Islet precursor cell (in vitro differentiated cells): ENCODE data around the gene ZNF778.
"Not testable (repeated sequence)": the region's sequence is repeated elsewhere in the genome, so short reads cannot be mapped to it uniquely, and the experiment has no call there.

Source experiments
- DNase-seq: peaks from one replicate; pipeline ENCODE4 v3.0.0-alpha.2; 2018

ZNF778 gene

GRCh38 chr16:89257757-89258465, 40.4 kb downstream of the ZNF778 start:
- no peak for DNase-seq

- DNase-seq = not testable (repeated sequence)
These were observed 42.4 kb downstream of the ZNF778 start for GRCh38 chr16:89259901-89260300.

- no peak for DNase-seq
These were observed 44.4 kb downstream of the ZNF778 start for GRCh38 chr16:89261691-89262563.

GRCh38 chr16:89264800-89265550, 47.5 kb downstream of the ZNF778 start:
- DNase-seq = peak; percentile 42

- DNase-seq = no peak
These were observed 48.1 kb downstream of the ZNF778 start for GRCh38 chr16:89265647-89266046.

GRCh38 chr16:89266521-89267134, 49.1 kb downstream of the ZNF778 start:
- DNase-seq = no peak

GRCh38 chr16:89267746-89268145, 50.2 kb downstream of the ZNF778 start:
- not testable (repeated sequence) for DNase-seq

GRCh38 chr16:89268585-89268984, 51.1 kb downstream of the ZNF778 start:
- DNase-seq = no peak

- no peak for DNase-seq
These were observed 51.7 kb downstream of the ZNF778 start for GRCh38 chr16:89268987-89269735.

- no peak for DNase-seq
These were observed 52.5 kb downstream of the ZNF778 start for GRCh38 chr16:89269805-89270665.

GRCh38 chr16:89270666-89271345, 53.3 kb downstream of the ZNF778 start:
- DNase-seq = no peak

GRCh38 chr16:89272631-89273030, 55.1 kb downstream of the ZNF778 start:
- no peak for DNase-seq

GRCh38 chr16:89273741-89274472, 56.4 kb downstream of the ZNF778 start:
- peak; percentile 41 for DNase-seq

GRCh38 chr16:89274561-89275283, 57.2 kb downstream of the ZNF778 start:
- DNase-seq = peak; percentile 42

GRCh38 chr16:89275284-89275584, 57.7 kb downstream of the ZNF778 start:
- DNase-seq = no peak

- no peak for DNase-seq
These were observed 58.6 kb downstream of the ZNF778 start for GRCh38 chr16:89275837-89276720.

- no peak for DNase-seq
These were observed 59.5 kb downstream of the ZNF778 start for GRCh38 chr16:89277049-89277448.

- no peak for DNase-seq
These were observed 60.3 kb downstream of the ZNF778 start for GRCh38 chr16:89277641-89278341.
